Measurements from ENCODE around the gene NACA2.

DNA sequence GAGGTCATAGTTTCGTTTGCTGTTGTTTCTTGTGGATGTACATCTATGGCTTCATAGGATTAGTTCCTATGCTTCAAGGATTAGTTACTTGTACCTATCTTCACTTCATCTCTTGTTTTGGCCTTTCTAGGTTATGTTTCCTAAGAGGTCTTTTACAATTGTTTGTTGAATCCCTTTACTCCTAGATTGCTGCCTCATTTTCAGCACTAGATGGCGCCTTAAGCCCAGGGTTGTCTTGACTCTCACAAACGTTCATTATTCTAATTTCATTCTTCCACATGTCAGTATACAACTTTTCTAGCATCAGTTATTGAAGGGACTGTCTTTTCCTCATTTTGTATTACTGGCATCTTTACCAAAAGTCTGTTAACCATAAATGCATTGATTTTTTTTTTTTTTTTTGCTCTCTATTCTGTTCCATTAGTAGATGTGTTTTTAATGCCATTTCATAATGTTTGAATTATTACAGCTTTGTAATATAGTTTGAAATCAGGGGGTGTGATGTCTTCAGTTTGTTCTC is 45.0 kb upstream of the NACA2 start:
- TF ChIP-seq ZSCAN18 (CRISPR knock-in tag; IDR thresholded peaks at IDR 0.05) (no peak), SP1 (CRISPR knock-in tag; conservative IDR thresholded peaks at IDR 0.05) (no peak)

Data from WTC11 (cell line).